ENCODE results near the gene PRKCB.

Gene PRKCB

DNA sequence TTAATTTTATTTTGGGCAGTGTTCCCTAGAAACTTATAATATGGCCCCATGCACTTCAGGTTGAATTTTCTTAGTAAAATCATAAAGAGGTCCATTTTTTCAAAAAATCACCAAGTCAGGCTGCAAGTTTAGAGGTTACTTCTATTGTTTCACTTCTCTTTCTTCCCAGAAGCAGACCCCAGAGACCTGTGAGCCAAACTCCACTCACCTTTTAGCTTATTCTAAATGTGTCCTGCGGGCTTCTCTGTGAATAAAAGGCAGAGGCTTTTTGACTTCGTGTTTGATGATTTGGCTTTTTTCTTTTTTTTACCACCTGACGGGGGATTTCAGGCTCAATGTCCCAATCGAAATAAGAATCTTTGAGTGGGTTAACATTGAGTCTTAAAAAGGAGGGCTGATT lies 7.4 kb downstream of the PRKCB start:
- DNase-seq (ENCODE audit: low read depth) = no peak
- H3K4me3 ChIP-seq (ENCODE audit: low read depth, low read length) = no peak overlapping the region
- TF ChIP-seq, protein P1, sequence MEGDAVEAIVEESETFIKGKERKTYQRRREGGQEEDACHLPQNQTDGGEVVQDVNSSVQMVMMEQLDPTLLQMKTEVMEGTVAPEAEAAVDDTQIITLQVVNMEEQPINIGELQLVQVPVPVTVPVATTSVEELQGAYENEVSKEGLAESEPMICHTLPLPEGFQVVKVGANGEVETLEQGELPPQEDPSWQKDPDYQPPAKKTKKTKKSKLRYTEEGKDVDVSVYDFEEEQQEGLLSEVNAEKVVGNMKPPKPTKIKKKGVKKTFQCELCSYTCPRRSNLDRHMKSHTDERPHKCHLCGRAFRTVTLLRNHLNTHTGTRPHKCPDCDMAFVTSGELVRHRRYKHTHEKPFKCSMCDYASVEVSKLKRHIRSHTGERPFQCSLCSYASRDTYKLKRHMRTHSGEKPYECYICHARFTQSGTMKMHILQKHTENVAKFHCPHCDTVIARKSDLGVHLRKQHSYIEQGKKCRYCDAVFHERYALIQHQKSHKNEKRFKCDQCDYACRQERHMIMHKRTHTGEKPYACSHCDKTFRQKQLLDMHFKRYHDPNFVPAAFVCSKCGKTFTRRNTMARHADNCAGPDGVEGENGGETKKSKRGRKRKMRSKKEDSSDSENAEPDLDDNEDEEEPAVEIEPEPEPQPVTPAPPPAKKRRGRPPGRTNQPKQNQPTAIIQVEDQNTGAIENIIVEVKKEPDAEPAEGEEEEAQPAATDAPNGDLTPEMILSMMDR (conservative IDR thresholded peaks at IDR 0.05; ENCODE audit: low read depth, low read length) = no peak

DNA sequence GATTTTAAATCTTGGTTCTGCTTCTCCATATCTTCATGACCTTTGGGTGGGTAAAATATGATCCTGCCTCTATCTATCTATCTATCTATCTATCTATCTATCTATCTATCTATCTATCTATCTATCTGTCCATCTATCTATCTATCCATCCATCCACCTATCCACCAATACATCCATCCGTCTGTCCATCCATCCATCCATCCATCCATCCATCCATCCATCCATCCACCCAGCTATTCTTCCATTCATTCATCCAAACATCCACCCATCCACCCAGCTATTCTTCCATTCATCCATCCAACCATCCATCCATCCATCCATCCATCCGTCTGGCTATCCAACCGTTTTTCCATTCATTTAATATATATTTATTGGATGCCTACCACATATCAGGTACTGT lies 11.5 kb downstream of the PRKCB start:
- H3K4me3 ChIP-seq (ENCODE audit: low read depth, low read length) = no peak overlapping the region
- TF ChIP-seq, protein P1 (conservative IDR thresholded peaks at IDR 0.05; ENCODE audit: low read depth, low read length) = no peak
- DNase-seq (ENCODE audit: low read depth) = no peak

DNA sequence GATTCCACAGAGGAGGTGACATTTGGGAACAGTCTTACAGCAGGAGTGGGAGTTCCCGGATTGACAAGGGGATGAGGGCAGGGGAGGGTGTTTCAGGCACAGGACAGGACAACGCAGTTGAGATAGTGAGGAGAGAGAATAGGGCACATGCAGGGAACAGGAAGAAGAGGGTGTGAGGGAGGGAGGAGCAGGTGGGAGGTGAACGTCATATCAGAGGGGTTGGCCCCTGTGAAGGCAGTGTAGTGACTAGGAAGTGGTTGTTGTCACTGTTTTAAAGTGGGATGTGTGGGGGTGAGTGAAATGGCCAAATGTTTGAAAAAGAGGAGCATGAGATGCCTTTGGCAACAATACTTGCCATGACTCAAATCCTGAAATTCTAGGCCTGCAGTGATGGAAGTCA lies 12.2 kb downstream of the PRKCB start:
- DNase-seq (ENCODE audit: low read depth) = no peak
- H3K4me3 ChIP-seq (ENCODE audit: low read depth, low read length) = no peak overlapping the region
- TF ChIP-seq, protein P1 (conservative IDR thresholded peaks at IDR 0.05; ENCODE audit: low read depth, low read length) = no peak

DNA sequence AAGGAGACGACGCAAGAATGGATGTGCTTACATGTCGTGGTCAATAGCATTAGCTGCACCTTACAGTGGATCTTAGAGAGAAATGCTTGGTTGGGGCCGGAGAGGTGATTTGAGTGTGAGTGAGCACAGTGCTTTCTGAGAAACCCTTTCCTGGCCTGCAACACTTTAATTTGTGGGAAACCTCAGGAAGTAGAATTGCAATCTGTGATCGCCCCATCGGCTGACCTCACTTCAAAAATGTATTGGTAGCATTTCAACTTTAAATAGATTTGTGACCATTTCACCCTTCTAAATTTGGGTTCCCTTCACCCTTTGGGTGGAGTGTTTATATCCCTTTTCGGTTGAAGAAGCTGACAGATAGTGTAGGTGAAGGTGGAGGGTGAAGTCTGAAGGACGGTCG lies 13.2 kb downstream of the PRKCB start:
- no peak for DNase-seq (ENCODE audit: low read depth)
- no peak overlapping the region for H3K4me3 ChIP-seq (ENCODE audit: low read depth, low read length)
- TF ChIP-seq, protein P1 (conservative IDR thresholded peaks at IDR 0.05; ENCODE audit: low read depth, low read length) = no peak

DNA sequence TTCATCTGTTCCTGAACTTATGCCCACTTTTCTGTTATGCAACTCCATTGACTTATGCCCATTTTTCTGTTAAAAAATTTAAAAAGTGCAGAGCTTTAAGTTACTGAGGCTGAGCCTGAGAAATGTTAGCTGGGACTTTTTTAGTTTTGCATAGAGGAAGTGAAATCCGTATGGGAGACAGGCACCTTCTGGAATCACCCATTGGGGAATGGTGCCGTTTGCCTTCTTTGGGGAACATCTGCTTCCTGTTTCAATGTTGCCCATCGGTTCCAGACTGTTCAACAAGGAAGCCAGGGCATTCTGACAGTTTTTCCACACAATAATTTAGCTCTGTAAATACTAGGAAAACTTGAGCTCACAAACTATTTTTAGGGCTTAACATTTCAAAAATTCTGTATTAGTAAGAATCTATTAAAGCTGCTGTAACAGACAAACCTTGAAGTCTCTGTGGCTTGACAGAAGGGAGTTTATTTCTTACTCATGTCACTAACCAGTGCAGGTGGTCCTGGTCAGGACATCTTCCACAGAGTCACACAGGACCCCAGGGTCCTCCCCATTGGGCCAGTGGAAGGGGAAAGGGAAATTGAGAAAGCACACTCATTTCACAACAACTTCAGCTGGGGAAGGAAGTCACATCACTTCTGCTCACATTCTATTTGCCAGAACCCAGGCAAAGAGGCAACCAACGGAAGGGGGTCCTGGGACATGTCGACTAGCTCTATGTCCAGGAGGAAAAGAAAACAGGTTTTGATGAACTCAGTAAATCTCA lies 17.2 kb downstream of the PRKCB start:
- DNase-seq (ENCODE audit: low read depth) = no peak
- no peak overlapping the region for H3K4me3 ChIP-seq (ENCODE audit: low read depth, low read length)
- TF ChIP-seq, protein P1 (conservative IDR thresholded peaks at IDR 0.05; ENCODE audit: low read depth, low read length) = no peak

DNA sequence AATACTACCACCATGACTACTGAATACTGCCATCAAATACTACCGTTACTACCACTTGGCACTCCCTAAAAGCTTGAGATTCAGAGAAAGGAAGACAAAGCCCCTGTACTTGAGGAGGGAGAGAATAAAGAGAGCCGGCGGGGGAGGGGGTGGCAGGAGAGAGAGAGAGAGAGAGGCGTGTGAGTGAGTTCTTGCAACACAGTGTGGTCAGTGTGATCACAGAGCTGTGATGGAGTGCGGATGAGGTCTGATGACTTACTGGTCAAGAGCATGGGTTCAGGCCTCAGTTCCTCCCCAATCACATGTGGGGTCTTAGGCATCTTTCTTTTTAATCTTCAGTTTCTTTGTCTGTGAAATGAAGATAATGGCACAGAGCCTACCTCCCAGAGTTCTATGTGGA lies 19.2 kb downstream of the PRKCB start:
- TF ChIP-seq, protein P1 (conservative IDR thresholded peaks at IDR 0.05; ENCODE audit: low read depth, low read length) = no peak
- H3K4me3 ChIP-seq (ENCODE audit: low read depth, low read length) = no peak overlapping the region
- no peak for DNase-seq (ENCODE audit: low read depth)

DNA sequence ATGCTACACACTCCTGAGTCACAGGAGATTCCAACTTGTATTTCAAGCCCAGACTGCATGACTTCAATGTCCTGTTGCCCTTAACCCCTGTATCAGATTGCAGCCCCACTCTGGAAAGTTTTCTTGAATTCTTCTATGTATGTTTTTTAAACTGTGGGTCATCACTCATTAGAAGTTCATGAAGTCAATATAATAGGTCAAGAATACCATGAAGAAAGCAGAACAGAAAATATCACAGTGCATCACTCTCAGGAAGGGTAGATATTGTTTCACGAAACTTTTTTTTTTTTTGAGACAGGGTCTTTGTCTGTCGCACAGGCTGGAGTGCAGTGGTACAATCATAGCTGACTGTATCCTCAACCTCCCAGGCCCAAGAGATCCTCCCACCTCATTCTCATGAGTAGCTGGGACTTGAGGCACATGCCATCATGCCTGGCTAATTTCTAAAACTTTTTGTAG lies 20.5 kb downstream of the PRKCB start:
- TF ChIP-seq, protein P1 (conservative IDR thresholded peaks at IDR 0.05; ENCODE audit: low read depth, low read length) = no peak
- DNase-seq (ENCODE audit: low read depth) = no peak
- no peak overlapping the region for H3K4me3 ChIP-seq (ENCODE audit: low read depth, low read length)
